GM21786 (cell line): Measurements from ENCODE around the gene LGR6.

Source experiments
- ATAC-seq: cut with Tn5 transposase; IDR thresholded peaks from one replicate; pipeline ENCODE4 v1.9.1; 2021; ENCODE audit not compliant: unreplicated experiment

The LGR6 gene

GRCh38 chr1:202215472-202216130 lies 22.0 kb downstream of the LGR6 start:
- ATAC-seq, result no peak

- no peak for ATAC-seq
These were observed 23.1 kb downstream of the LGR6 start for GRCh38 chr1:202216691-202217090.

- no peak for ATAC-seq
These were observed 23.9 kb downstream of the LGR6 start for GRCh38 chr1:202217516-202217915.

- ATAC-seq, result no peak
These were observed 24.4 kb downstream of the LGR6 start for GRCh38 chr1:202217951-202218350.

- ATAC-seq, result no peak
These were observed 27.1 kb downstream of the LGR6 start for GRCh38 chr1:202220733-202221132.

- no peak for ATAC-seq
These were observed 28.6 kb downstream of the LGR6 start for GRCh38 chr1:202221911-202222909.

- no peak for ATAC-seq
These were observed 29.7 kb downstream of the LGR6 start for GRCh38 chr1:202223121-202223860.

- no peak for ATAC-seq
These were observed 30.9 kb downstream of the LGR6 start for GRCh38 chr1:202224453-202224852.

- no peak for ATAC-seq
These were observed 31.5 kb downstream of the LGR6 start for GRCh38 chr1:202225131-202225530.

- ATAC-seq, result no peak
These were observed 33.6 kb downstream of the LGR6 start for GRCh38 chr1:202227053-202227672.

GRCh38 chr1:202227997-202228401 lies 34.4 kb downstream of the LGR6 start:
- ATAC-seq, result no peak

- ATAC-seq, result no peak
These were observed 35.0 kb downstream of the LGR6 start for GRCh38 chr1:202228484-202229122.

GRCh38 chr1:202229376-202229775 lies 35.8 kb downstream of the LGR6 start:
- no peak for ATAC-seq

GRCh38 chr1:202230061-202230938 lies 36.7 kb downstream of the LGR6 start:
- no peak for ATAC-seq

- ATAC-seq, result no peak
These were observed 37.5 kb downstream of the LGR6 start for GRCh38 chr1:202230939-202231645.

GRCh38 chr1:202233171-202233570 lies 39.6 kb downstream of the LGR6 start:
- no peak for ATAC-seq

- ATAC-seq, result no peak
These were observed 40.2 kb downstream of the LGR6 start for GRCh38 chr1:202233804-202234203.

- ATAC-seq, result no peak
These were observed 40.9 kb downstream of the LGR6 start for GRCh38 chr1:202234331-202235002.
